HG02884 (cell line): ENCODE measurements around the gene CD36.
"Not testable (repeated sequence)": the region's sequence is repeated elsewhere in the genome, so short reads cannot be mapped to it uniquely, and the experiment has no call there.

Experiments used
- ATAC-seq: cut with Tn5 transposase; IDR thresholded peaks from one replicate; pipeline ENCODE4 v1.9.1; 2021; ENCODE audit warnings: mild to moderate bottlenecking, moderate library complexity; ENCODE audit not compliant: unreplicated experiment

The CD36 gene

GRCh38 chr7:80649011-80649410 lies 10.6 kb downstream of the CD36 start:
- no peak for ATAC-seq

- ATAC-seq: no peak
Observed at GRCh38 chr7:80650030-80650429, 11.6 kb downstream of the CD36 start.

- no peak for ATAC-seq
Observed at GRCh38 chr7:80651471-80651870, 13.0 kb downstream of the CD36 start.

GRCh38 chr7:80653244-80653643 lies 14.8 kb downstream of the CD36 start:
- ATAC-seq: no peak

GRCh38 chr7:80654887-80655340 lies 16.5 kb downstream of the CD36 start:
- no peak for ATAC-seq

- no peak for ATAC-seq
Observed at GRCh38 chr7:80656029-80656428, 17.6 kb downstream of the CD36 start.

- peak; percentile 84 for ATAC-seq
Observed at GRCh38 chr7:80659120-80660055, 20.9 kb downstream of the CD36 start.

- ATAC-seq: no peak
Observed at GRCh38 chr7:80660939-80661338, 22.5 kb downstream of the CD36 start.

- ATAC-seq: no peak
Observed at GRCh38 chr7:80661729-80662128, 23.3 kb downstream of the CD36 start.

GRCh38 chr7:80662252-80662651 lies 23.8 kb downstream of the CD36 start:
- no peak for ATAC-seq

- ATAC-seq: no peak
Observed at GRCh38 chr7:80665526-80665925, 27.1 kb downstream of the CD36 start.

GRCh38 chr7:80666376-80666775 lies 27.9 kb downstream of the CD36 start:
- no peak for ATAC-seq

- not testable (repeated sequence) for ATAC-seq
Observed at GRCh38 chr7:80669367-80669766, 30.9 kb downstream of the CD36 start.

- no peak for ATAC-seq
Observed at GRCh38 chr7:80671744-80672143, 33.3 kb downstream of the CD36 start.

GRCh38 chr7:80675090-80675489 lies 36.6 kb downstream of the CD36 start:
- no peak for ATAC-seq

GRCh38 chr7:80676404-80676803 lies 38.0 kb downstream of the CD36 start:
- no peak for ATAC-seq

GRCh38 chr7:80677629-80678028 lies 39.2 kb downstream of the CD36 start:
- no peak for ATAC-seq

- no peak for ATAC-seq
Observed at GRCh38 chr7:80678707-80679106, 40.3 kb downstream of the CD36 start.

- no peak for ATAC-seq
Observed at GRCh38 chr7:80679921-80680907, 41.8 kb downstream of the CD36 start.

- peak; percentile 74 for ATAC-seq
Observed at GRCh38 chr7:80681272-80681885, 42.9 kb downstream of the CD36 start.

- no peak for ATAC-seq
Observed at GRCh38 chr7:80682744-80683143, 44.3 kb downstream of the CD36 start.
